WERI-Rb-1 (cell line): ENCODE data around the gene SERINC2.
"Not testable (repeated sequence)": the region's sequence is repeated elsewhere in the genome, so short reads cannot be mapped to it uniquely, and the experiment has no call there.

Experiments used
- DNase-seq: peaks from one replicate; pipeline ENCODE4 v3.0.0-alpha.2; 2020
- H3K27ac ChIP-seq: fragments of 250-450 bp; sonication (Bioruptor Pico); 2 replicates; pipeline ENCODE4 v1.5.1; 2020; ENCODE audit warnings: mild to moderate bottlenecking, moderate library complexity
- H3K27me3 ChIP-seq: fragments of 250-450 bp; sonication (Bioruptor Pico); 2 replicates; pipeline ENCODE4 v1.5.1; 2021; ENCODE audit warnings: mild to moderate bottlenecking, low read depth, moderate library complexity; ENCODE audit not compliant: insufficient read depth, severe bottlenecking
- H3K36me3 ChIP-seq: fragments of 250-450 bp; sonication (Bioruptor Pico); 2 replicates; pipeline ENCODE4 v1.5.1; 2020; ENCODE audit warnings: mild to moderate bottlenecking, moderate library complexity
- H3K4me3 ChIP-seq: 2 replicates; pipeline ENCODE4 v1.5.1; 2011; ENCODE audit warnings: low read depth, mild to moderate bottlenecking, control low read depth, low read length
- H3K9me3 ChIP-seq: fragments of 250-450 bp; sonication (Bioruptor Pico); 2 replicates; pipeline ENCODE4 v1.5.1; 2021; ENCODE audit warnings: mild to moderate bottlenecking, moderate library complexity; ENCODE audit not compliant: severe bottlenecking
- TF ChIP-seq, protein P1 (sequence below): IDR thresholded peaks from 2 replicates; pipeline ENCODE4 v1.5.1; 2011; ENCODE audit warnings: low read depth, mild to moderate bottlenecking, control low read depth, inconsistent platforms, low read length

The SERINC2 gene

DNA sequence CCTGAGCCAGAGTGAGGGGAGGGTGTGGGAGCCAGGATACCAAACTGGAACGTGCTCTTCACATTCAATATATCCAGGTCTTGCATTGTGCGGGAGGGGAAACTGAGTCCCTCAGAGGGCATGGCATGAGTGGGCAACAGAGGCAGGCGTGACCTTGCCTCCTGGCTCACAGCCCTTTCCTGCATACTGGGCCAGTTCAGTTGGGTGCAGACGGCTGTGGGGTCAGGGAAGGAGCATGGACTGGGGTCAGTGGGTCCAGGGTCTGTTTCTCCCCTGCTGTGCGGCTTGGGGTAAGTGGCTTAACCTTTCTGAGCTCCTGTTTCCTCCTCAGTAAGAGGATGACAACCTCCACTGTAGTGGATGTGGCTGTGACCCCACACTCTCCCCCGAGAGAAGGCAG lies 16.6 kb downstream of the SERINC2 start:
- H3K4me3 ChIP-seq, result no peak overlapping the region
- no peak overlapping the region for H3K27ac ChIP-seq
- no peaks in the 10 kb centered on the region for H3K9me3 ChIP-seq
- no peaks in the 10 kb centered on the region for H3K36me3 ChIP-seq
- TF ChIP-seq, protein P1, sequence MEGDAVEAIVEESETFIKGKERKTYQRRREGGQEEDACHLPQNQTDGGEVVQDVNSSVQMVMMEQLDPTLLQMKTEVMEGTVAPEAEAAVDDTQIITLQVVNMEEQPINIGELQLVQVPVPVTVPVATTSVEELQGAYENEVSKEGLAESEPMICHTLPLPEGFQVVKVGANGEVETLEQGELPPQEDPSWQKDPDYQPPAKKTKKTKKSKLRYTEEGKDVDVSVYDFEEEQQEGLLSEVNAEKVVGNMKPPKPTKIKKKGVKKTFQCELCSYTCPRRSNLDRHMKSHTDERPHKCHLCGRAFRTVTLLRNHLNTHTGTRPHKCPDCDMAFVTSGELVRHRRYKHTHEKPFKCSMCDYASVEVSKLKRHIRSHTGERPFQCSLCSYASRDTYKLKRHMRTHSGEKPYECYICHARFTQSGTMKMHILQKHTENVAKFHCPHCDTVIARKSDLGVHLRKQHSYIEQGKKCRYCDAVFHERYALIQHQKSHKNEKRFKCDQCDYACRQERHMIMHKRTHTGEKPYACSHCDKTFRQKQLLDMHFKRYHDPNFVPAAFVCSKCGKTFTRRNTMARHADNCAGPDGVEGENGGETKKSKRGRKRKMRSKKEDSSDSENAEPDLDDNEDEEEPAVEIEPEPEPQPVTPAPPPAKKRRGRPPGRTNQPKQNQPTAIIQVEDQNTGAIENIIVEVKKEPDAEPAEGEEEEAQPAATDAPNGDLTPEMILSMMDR, result no peak
- no peak for DNase-seq
- no peaks in the 10 kb centered on the region for H3K27me3 ChIP-seq

DNA sequence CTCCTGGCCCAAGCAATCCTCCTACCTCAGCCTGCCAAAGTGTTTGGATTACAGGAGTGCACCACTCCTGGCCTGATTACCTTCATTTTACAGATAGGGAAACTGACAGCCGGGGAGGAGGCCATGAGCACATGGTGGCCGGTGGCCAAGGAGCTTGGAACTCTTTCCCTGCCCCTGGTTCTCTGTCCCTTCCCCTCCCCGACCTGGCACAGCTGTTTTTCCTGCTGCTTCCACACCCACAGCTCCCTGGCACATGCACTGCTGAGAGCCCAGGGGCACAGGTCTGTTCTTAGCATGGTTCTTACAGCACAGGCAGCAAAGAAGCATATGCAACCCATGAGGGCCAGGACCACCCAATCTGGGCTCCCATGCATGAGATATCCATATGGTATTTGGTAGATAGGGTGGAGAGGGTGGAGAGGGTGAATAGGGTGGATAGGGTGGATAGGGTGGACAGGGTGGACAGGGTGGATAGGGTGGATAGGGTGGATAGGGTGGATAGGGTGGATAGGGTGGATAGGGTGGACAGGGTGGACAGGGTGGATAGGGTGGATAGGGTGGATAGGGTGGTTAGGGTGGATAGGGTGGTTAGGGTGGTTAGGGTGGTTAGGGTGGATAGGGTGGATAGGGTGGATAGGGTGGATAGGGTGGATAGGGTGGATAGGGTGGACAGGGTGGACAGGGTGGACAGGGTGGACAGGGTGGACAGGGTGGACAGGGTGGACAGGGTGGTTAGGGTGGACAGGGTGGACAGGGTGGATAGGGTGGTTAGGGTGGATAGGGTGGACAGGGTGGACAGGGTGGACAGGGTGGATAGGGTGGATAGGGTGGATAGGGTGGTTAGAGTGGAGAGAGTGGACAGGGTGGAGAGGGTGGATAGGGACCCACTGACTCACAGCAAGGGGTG lies 18.6 kb downstream of the SERINC2 start:
- H3K4me3 ChIP-seq, H3K27me3 ChIP-seq, H3K9me3 ChIP-seq, H3K36me3 ChIP-seq, H3K27ac ChIP-seq, DNase-seq: not testable (repeated sequence)

DNA sequence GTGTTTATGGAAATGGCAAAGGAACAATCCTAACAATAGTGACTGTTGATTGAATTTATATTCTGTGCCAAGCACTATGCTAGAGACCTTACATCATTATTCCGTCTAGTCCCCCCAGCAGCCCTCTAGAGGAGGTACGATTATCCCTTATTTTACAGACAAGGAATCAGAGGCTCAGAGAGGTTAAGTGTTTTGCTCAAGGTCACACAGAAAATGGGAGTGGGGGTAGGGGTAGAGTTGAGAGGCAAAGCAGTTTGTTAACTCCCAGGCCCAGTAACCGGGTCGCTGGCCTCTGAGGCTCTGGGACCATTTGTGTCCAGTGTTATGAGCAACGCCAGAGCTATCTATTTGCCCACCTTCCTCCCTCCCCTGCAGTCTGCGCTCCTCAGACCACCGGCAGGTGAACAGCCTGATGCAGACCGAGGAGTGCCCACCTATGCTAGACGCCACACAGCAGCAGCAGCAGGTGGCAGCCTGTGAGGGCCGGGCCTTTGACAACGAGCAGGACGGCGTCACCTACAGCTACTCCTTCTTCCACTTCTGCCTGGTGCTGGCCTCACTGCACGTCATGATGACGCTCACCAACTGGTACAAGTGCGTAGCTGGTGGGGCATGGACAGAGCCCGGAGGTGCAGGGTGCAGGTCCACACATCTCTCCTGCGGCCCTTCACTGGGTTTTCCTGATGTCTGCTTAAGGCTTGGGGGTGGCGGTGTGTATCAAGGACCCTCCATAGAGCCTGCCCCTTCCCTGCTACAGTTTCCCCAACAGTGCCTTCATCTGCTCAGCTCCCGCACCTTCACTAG lies 19.8 kb downstream of the SERINC2 start:
- no peak for DNase-seq
- Histone ChIP-seq H3K27ac (no peak overlapping the region), H3K36me3 (no peaks in the 10 kb centered on the region), H3K9me3 (no peaks in the 10 kb centered on the region), H3K4me3 (no peak overlapping the region), H3K27me3 (no peaks in the 10 kb centered on the region)
- TF ChIP-seq, protein P1, result no peak

DNA sequence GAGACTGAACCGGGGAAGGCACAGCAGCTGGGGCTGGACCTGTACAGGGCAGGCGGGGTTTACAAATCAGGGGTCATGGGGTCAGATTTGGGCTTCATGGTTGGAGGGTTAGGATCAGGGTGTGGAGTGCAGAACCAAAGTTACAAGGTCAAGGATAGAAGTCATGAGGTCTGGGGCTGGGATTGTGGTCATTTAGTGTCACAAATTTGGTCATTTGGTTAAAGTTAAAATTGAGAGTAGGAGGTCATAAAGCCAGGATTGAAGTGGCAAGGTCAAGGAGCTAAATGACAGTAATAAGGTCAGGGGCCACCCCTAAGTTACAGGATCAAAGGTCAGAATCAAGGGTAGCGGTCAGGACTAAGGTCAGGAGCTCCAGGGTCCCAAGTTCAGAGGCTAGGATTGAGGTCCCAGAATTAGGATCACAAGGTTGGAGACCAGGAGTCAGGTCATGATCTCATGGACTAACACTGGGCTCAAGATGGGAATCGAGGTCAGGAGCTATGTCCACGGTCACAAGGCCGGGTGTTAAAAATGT lies 20.4 kb downstream of the SERINC2 start:
- DNase-seq, result no peak
- no peak overlapping the region for H3K4me3 ChIP-seq
- no peaks in the 10 kb centered on the region for H3K9me3 ChIP-seq
- no peak overlapping the region for H3K27ac ChIP-seq
- no peaks in the 10 kb centered on the region for H3K36me3 ChIP-seq
- no peaks in the 10 kb centered on the region for H3K27me3 ChIP-seq
- TF ChIP-seq, protein P1, result no peak

DNA sequence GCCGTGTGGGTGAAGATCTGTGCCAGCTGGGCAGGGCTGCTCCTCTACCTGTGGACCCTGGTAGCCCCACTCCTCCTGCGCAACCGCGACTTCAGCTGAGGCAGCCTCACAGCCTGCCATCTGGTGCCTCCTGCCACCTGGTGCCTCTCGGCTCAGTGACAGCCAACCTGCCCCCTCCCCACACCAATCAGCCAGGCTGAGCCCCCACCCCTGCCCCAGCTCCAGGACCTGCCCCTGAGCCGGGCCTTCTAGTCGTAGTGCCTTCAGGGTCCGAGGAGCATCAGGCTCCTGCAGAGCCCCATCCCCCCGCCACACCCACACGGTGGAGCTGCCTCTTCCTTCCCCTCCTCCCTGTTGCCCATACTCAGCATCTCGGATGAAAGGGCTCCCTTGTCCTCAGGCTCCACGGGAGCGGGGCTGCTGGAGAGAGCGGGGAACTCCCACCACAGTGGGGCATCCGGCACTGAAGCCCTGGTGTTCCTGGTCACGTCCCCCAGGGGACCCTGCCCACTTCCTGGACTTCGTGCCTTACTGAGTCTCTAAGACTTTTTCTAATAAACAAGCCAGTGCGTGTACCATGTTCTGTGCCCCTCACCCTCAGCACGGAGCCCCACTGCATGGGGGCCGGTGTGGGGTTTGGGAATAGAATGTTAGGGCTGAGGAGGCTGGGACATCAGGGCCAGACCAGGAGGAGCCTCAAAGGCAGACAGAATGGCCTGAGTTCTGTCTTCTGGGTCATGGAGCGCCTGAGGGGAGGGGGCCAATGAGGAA lies 21.3 kb downstream of the SERINC2 start:
- Histone ChIP-seq H3K36me3 (no peaks in the 10 kb centered on the region), H3K4me3 (no peak overlapping the region), H3K27me3 (no peaks in the 10 kb centered on the region), H3K27ac (no peak overlapping the region), H3K9me3 (no peaks in the 10 kb centered on the region)
- TF ChIP-seq, protein P1, result no peak
- no peak for DNase-seq

DNA sequence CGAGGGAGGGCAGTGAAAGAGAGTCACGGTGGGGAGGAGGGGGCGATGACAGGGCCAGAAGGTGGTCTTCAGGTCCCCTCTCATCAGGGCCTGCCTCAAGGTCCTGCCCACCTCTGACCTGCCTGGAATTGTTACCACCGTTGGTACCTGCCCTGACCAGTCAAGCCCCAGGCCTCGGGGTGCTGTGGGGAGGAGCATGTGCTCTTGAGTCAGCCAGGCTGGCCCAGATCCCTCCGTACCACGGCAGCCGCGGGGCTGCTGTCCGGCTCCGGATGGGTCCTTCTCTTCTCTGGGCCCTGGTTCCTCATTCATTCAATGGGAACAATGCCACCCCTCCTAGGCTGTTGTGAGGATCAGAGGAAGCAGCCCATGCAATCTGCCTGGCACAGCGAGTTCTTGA lies 22.0 kb downstream of the SERINC2 start:
- no peaks in the 10 kb centered on the region for H3K9me3 ChIP-seq
- no peak overlapping the region for H3K4me3 ChIP-seq
- no peaks in the 10 kb centered on the region for H3K36me3 ChIP-seq
- H3K27me3 ChIP-seq, result no peaks in the 10 kb centered on the region
- no peak overlapping the region for H3K27ac ChIP-seq
- no peak for DNase-seq
- TF ChIP-seq, protein P1, result no peak
